Esophagus muscularis mucosa (tissue), 4 donors: ENCODE results near the gene CELSR1. TPM values are rescaled to one million over a fixed set of nuclear protein-coding genes. Genes with fewer than 3 reads are reported as not detected.

Source experiments
- DNase-seq: peaks from one replicate; pipeline ENCODE4 v3.0.0-alpha.2; 2017; ENCODE audit errors: extremely low spot score
- H3K27ac ChIP-seq, 4 donors: fragments of 200-600 bp; sonication (generic); replicated peaks in 1 of 4; 1 replicate in 3 of 4; 2 replicates in 1 of 4; pipeline ENCODE4 v1.5.1; 2016 to 2019; ENCODE audit warnings: mild to moderate bottlenecking in 1 of 4
- H3K27me3 ChIP-seq, 4 donors: fragments of 200-600 bp; sonication (generic); one replicate each; pipeline versions ENCODE4 v1.5.1 to v1.6.0; 2016 to 2019
- H3K36me3 ChIP-seq, 4 donors: fragments of 200-600 bp; sonication (generic); one replicate each; pipeline ENCODE4 v1.5.1; 2016 to 2019
- H3K4me1 ChIP-seq, 4 donors: fragments of 200-600 bp; sonication (generic); one replicate each; pipeline ENCODE4 v1.5.1; 2016 to 2019
- H3K4me3 ChIP-seq, 4 donors: fragments of 200-600 bp; sonication (generic); 1 replicate in 2 of 4; 2 replicates in 2 of 4; pipeline ENCODE4 v1.5.1; 2016 to 2019; ENCODE audit warnings: mild to moderate bottlenecking in 4 of 4, moderate library complexity in 1 of 4
- H3K9me3 ChIP-seq, 4 donors: fragments of 200-600 bp; sonication (generic); 1 replicate in 3 of 4; 2 replicates in 1 of 4; pipeline ENCODE4 v1.5.1; 2016 to 2019
- CTCF ChIP-seq, 3 experiments: fragments of 200-600 bp in 2 of 3; fragments of 450-650 bp in 1 of 3; sonication (generic) in 2 of 3; IDR thresholded peaks; one replicate each; pipeline ENCODE4 v1.5.1; 2017 to 2019; ENCODE audit warnings: antibody characterized with exemption in 3 of 3, mild to moderate bottlenecking in 2 of 3, moderate library complexity in 1 of 3
- EP300 ChIP-seq: sonication (generic); formaldehyde crosslinking; IDR thresholded peaks from one replicate; pipeline ENCODE4 v1.6.1; 2017; ENCODE audit warnings: antibody characterized with exemption
- POLR2A ChIP-seq: fragments of 450-650 bp; IDR thresholded peaks from one replicate; pipeline ENCODE4 v1.6.1; 2017; ENCODE audit warnings: antibody characterized with exemption, moderate library complexity, mild to moderate bottlenecking, low read depth
- POLR2AphosphoS5 ChIP-seq, 2 donors: sonication (generic); formaldehyde crosslinking; IDR thresholded peaks; one replicate each; pipeline ENCODE4 v1.6.1; 2017; ENCODE audit warnings: antibody characterized with exemption in 2 of 2
- WGBS: methylation state at CpG from one replicate; pipeline ENCODE4 v1.1.5; 2018; 5-methylcytosine and 5-hydroxymethylcytosine counted together
- intact Hi-C: fragments of 100-400 bp; cut with DNase I; formaldehyde crosslinking; loops from one replicate; pipeline ENCODE4 v1.15.1; 2023
- total RNA-seq, 4 donors: library from RNA; depleted of rRNA; stranded (reverse); fragments of >200 nt; gene quantifications; one replicate each; pipeline versions ENCODE4 v1.1.0 to v1.2.1, GENCODE V29; 2016

CELSR1 gene
- total RNA-seq, 4 donors from 2014 or later = 2.5 to 2.7 (median 2.6) TPM

GRCh38 chr22:46577368-46578249, 40.2 kb upstream of the CELSR1 start:
- Histone ChIP-seq H3K36me3 (no peaks in the 10 kb centered on the region), H3K4me1 (peaks cover 61 to 79% (median 62%) of the 10 kb centered on the region in 4 donors), H3K27ac (peak overlapping the region; percentile 56 to 72 (median 68)), H3K27me3 (no peaks in the 10 kb centered on the region), H3K4me3 (peak overlapping the region; percentile 59 to 93 (median 74)), H3K9me3 (peaks cover 0 to under 1% (median 0%) of the 10 kb centered on the region in 4 donors)
- intact Hi-C loops = loop anchor here (5.0 kb wide), 1 partner anchor 160 kb away; the partner anchor contains the start of gene CERK
- TF ChIP-seq POLR2A (no peak), POLR2AphosphoS5 (IDR thresholded peaks at IDR 0.05) (no peak), EP300 (no peak), CTCF (IDR thresholded peaks at IDR 0.05) (no peak)
- 24% methylated on average over 5 of the region's 65 CpGs for WGBS
- no peak for DNase-seq

DNA sequence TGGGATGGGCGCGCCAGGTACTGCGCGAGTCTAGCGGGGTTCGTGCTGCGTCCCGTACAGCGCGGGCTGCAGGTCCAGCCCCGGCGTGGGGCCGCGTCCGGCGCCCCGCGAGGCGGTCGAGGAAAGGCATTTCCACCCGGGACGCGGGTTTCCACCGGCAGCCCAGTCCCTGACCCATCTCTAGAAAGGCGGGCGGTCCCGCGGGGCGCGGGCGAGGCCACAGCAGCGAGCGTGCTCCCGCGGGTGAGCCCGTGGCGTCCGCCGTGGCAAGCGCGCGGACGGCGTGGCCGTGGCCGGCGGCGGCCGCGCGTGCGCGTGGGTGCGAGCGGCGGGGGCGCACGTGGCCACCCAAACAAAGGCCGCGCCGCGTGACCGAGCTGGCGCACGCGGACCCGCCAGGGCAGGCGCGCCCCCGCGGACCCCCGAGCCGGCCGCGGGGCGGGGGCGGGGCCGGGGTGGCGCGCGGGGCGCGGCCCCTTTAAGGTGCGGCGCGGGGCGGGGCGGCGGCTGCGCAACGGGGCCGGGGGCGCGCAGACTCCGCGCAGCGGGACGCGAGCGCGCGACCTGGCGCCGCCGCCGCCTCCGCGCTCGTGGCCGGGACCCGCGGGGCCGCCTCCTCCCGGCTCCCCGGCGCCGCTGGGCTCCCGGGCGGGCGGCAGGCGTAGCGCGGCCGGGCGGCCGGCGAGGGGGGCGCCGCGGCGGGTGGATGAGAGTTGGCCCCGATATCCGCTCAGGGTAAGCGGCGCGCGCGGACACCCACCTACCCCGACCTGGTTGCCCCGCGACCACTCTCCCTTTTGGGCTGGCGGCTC, 39.3 kb upstream of the CELSR1 start:
- Histone ChIP-seq H3K4me1 (peaks cover 55 to 71% (median 58%) of the 10 kb centered on the region in 4 donors), H3K36me3 (no peaks in the 10 kb centered on the region), H3K4me3 (peak overlapping the region; percentile 59 to 93 (median 74)), H3K27me3 (no peaks in the 10 kb centered on the region), H3K9me3 (peaks cover 0 to 9% (median 5%) of the 10 kb centered on the region in 4 donors), H3K27ac (peak overlapping the region; percentile 62 to 72 (median 68))
- 53% methylated on average over 3 of the region's 142 CpGs for WGBS
- no peak for DNase-seq
- intact Hi-C loops = loop anchor here (5.0 kb wide), 1 partner anchor 161 kb away; the partner anchor contains the start of gene CERK
- TF ChIP-seq POLR2AphosphoS5 (IDR thresholded peaks at IDR 0.05) (no peak), EP300 (no peak)

DNA sequence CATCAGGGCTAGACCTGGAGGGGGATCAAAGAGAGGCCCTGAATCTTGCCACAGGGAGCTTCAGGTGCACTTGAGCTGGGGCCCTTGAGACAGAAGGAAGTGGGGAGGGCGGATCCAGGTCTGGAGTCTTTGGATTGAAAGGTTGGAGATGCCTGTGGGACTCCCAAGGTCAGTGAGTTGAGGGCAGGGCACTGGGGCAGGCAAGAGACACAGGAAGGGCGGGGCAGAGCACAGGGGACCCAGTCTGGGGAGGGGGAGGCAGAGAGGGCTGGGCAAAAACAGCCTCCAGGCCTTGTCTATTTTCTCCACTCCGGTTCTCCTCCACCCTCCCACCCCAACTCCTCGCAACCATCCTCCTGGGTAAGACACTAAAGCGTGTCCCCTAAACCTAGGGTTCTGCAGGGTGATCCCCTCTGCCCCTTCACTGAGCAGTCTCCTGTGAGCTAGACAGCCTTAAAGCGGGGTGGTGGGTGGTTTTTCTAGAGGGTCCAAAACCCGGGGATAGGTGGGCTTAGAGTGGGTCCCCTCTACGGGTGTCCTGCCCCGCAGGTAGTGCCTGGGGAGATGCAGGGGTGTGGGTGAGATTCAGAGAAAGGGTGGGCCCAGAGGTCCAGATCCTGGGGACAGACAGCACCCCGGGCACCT, 38.6 kb upstream of the CELSR1 start:
- no peaks in the 10 kb centered on the region for H3K36me3 ChIP-seq
- WGBS = 46% methylated on average over 9 of the region's 10 CpGs
- H3K4me1 ChIP-seq = peaks cover 48 to 64% (median 51%) of the 10 kb centered on the region in 4 donors
- peak overlapping the region; percentile 54 to 93 (median 66) for H3K4me3 ChIP-seq
- DNase-seq = no peak
- intact Hi-C loops = loop anchor here (5.0 kb wide), 1 partner anchor 161 kb away; the partner anchor contains the start of gene CERK
- peaks cover 0 to 15% (median 10%) of the 10 kb centered on the region in 4 donors for H3K9me3 ChIP-seq
- peak overlapping the region; percentile 51 to 72 (median 60) for H3K27ac ChIP-seq
- TF ChIP-seq EP300 (no peak), CTCF (IDR thresholded peaks at IDR 0.05) (no peak), POLR2AphosphoS5 (IDR thresholded peaks at IDR 0.05) (no peak), POLR2A (no peak)
- no peaks in the 10 kb centered on the region for H3K27me3 ChIP-seq

DNA sequence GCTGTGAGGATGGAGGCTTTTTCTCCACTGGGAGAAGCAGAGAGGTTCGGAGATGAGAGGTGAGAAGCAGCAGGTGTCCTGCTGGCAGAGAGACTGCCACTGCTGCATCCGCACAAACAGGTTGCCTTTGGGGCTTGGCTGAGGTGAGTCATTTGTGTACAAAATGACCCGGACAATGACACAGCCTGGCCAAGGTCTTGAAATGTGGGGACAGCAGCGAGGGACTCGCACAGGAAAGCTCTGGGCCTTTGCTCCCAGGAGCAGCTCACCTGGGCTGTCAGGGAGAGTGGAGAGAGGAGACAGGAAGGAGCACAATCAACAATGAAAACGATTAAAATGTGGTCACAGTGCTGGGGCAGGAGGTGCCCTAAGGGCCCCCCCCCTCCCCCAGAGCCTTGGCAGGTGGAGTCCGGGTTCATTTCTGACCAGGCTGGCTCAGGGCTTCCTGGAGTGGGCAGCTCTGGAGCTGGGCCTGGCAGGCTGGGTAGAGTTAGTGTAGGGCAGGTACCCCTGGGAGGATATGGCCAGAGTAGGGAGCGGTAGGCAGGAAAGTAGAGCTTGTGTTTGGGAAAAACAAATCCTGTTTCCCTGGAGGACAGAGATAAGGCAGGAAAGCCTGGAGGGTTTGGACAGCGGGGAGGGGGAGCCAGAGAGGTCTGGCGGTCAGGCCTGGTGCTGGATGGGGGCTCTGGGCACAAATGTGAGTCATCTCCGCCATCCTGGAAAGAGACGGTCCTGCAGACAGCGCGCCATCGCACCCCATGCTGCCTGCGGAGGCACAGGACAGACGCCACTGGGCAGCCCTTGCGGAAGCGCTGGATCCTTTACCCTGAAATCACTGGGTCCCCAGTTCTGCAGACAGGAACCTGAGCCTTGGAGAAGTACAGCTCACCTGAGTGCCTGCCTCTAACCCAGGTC, 37.8 kb upstream of the CELSR1 start:
- Histone ChIP-seq H3K27me3 (no peaks in the 10 kb centered on the region), H3K27ac (peak overlapping the region in 3 of 4 donors; percentile 59 to 72 (median 62)), H3K9me3 (peaks cover 0 to 15% (median 11%) of the 10 kb centered on the region in 4 donors), H3K36me3 (no peaks in the 10 kb centered on the region), H3K4me1 (peaks cover 40 to 56% (median 46%) of the 10 kb centered on the region in 4 donors), H3K4me3 (no peak overlapping the region)
- no peak for TF ChIP-seq POLR2A
- TF ChIP-seq POLR2AphosphoS5 (IDR thresholded peaks at IDR 0.05) = no peak
- no peak for TF ChIP-seq EP300
- no peak for TF ChIP-seq CTCF (IDR thresholded peaks at IDR 0.05)
- intact Hi-C loops = loop anchor here (5.0 kb wide), 1 partner anchor 162 kb away; the partner anchor contains the start of gene CERK
- 75% methylated on average over 18 of the region's 19 CpGs for whole genome bisulfite sequencing
- DNase-seq = no peak
